Activated gamma-delta T cell (primary cell): ENCODE results near the gene VPS35.
A peak's percentile ranks its signal among the peaks of the same experiment; 100 is the strongest.
"Not testable (repeated sequence)": the region's sequence is repeated elsewhere in the genome, so short reads cannot be mapped to it uniquely, and the experiment has no call there.

Source experiments
- DNase-seq: peaks from one replicate; lab custom pipeline; 2025; lab: John Stamatoyannopoulos, UW

Gene VPS35

DNA sequence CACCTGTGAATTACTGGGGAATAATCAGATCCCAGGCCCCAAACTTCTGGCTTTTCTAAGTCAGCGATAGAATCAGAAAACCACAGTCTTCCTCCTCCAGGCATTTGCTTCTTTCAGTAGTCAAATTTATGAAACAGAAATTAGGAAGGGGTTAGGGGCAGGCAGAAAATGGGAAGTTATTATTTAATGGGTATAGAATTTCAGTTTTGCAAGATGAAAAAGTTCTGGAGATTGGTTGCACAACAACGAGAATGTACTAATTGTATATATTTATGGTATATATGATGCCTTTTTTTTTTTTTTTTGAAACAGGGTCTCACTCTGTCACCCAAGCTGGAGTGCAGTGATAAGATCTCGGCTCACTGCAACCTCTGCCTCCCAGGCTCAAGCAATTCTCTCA, 23.9 kb upstream of the VPS35 start:
- no peak for DNase-seq

DNA sequence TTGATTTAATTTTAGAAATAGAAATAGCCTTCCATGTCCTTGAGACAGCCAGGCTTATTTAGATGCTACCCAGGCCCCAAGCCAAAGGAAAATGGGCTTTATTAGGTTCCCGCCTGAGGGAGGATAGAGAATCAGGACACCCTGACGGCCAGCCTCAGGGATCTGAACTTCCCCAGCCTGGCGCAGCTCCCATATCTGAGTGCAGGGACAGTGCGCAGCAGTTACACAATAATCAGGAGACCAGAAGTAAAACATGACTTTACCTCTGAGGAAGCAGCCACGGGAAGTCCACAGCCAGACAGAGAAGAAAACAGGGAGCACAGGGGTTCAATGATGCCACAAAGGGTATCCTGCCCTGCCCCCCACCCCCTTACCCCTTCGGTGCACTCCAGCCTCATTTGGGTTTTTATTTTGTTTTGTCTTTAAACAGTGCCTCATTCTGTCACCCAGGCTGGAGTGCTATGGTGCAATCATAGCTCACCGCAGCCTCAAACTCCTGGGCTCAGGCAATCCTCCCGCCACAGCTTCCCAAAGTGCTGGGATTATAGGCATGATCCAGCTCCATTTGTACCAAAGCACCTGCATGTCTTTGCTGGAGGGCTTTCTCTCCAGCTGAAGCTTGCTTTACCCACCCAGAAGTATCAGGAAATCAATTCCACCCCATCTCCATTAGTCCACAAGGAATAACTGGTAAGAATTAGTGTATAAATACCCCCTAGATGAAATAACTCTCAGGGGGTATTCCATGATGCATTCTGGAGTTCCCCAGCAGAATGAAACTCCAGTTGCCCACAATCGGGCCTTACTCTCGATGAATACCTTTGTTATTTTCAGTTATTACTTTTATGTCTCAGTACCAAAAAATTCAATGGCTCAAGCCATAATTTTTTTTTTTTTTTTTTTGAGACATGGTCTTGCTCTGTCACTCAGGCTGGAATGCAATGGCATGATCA, 22.4 kb upstream of the VPS35 start:
- no peak for DNase-seq

DNA sequence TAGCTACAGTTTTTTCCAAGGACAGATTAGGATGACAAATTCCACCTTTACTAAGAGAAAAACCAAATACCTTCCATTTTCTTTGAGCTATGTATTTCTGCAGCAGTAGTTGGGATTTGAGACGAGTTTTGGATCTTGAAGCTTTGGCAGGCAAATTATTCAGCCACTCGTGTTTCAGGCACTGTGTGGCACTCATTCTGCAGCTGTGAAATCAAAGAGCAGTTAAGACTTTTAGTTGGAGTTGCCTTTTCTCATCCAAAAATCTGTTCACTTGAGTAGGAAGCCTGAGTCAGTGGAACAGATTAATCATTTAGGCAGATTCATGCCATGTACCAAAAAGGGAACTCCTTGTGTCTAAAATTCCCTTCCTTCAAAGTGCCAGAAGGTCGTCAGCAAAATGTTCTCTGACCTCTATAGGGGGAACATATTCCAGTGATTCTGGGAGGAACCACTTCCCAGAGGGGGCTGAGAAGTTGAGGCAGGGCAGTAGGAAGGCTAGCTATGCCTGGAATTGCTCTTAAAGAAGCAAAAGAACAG, 20.6 kb upstream of the VPS35 start:
- no peak for DNase-seq

DNA sequence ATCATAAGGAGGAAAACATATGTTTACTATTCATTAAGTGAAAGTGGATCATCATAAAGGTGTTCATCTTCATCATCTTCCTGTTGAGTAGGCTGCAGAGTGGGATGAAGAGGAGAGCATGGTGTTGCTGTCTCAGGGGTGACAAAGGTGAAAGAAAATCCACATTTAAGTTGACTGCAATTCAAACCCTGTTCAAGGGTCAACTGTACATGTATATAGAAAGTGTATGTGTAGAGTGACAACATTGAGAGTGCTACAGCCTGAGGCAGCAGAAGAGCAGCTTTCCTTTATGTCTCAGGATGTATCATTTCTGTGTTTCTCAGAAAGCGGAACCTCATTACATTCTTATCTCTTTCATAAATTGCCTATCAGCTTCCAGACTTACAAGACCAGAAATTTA, 17.7 kb upstream of the VPS35 start:
- DNase-seq, result no peak

DNA sequence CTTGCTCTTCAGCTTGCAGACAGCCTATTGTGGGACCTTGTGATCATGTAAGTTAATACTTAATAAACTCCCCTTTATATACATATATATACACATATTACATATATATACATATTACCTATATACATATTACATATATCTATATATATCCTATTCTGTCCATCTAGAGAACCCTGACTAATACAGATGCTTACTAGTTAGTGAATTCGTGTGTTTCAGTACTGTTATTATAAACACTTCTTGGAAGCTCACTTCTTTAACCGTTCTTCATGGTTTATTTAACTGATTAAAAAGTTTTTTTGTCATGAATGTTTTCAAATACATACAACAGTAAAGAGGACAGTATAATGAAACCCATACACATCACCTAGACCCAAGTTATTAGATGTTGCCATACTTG, 13.1 kb upstream of the VPS35 start:
- no peak for DNase-seq

DNA sequence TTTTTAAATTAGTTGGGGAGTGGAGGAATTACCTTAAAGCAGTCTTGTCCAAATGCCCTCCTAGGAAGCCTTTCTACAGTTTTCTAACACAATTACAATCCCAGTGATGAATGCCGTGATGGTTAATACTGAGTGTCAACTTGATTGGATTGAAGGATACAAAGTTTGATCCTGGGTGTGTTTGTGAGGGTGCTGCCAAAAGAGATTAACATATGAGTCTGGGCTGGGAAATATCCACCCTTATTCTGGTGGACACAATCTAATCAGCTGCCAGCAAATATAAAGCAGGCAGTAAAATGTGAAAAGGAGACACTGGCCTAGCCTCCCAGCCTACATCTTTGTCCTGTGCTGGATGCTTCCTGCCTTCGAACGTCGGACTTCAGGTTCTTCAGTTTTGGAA, 12.6 kb upstream of the VPS35 start:
- no peak for DNase-seq

DNA sequence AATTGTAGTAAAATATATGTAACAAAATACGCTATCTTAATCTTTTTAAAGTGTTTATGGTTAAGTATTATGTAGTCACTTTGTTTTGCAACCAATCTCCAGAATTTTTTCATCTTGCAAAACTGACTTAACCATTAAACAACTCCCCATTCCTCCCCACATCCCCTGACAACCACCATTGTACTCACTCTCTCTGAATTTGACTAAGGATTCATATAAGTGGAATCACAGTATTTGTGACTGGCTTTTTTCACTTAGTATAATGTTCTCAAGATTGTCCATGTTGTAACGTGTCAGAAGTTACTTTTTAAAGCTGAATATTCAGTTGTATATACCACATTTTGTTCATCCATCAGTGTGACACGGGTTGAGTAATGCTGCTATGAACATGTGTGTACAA, 11.1 kb upstream of the VPS35 start:
- DNase-seq, result no peak

DNA sequence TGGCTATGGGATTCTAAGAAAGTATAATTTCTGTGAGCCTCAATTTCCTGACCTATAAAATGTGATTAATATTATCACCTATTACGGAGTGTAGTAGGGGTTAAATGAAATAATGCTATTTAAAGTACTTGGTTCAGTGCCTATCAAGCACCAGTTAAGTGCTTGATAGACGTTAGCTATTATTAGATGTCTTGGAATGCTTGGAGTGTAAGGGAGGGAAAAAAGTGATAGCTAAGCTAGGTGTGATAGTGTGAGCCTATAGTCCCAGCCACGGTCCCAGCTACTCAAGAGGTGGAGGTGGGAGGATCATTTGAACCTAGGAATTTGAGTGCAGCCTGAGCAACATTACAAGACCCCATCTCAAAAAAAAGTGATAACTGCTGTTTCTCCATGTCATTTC, 8.0 kb upstream of the VPS35 start:
- DNase-seq, result no peak

DNA sequence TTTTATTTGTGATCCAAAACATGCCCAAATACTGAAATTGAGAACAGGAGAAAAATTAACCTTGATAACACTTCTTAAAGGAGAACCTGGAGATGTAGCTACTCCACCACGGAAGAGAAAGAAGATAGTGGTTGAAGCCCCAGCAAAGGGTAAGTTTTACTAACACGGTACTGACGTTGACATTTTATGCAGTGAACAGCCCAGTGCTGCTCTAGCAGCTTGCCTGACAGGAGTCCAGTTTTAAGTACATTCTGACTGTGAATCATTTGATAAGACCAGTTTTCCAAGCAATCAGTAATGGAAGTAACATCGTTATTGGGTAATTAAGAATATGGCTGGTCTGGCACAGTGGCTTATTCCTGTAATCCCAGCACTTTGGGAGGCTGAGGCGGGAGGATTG, 7.0 kb upstream of the VPS35 start:
- no peak for DNase-seq

DNA sequence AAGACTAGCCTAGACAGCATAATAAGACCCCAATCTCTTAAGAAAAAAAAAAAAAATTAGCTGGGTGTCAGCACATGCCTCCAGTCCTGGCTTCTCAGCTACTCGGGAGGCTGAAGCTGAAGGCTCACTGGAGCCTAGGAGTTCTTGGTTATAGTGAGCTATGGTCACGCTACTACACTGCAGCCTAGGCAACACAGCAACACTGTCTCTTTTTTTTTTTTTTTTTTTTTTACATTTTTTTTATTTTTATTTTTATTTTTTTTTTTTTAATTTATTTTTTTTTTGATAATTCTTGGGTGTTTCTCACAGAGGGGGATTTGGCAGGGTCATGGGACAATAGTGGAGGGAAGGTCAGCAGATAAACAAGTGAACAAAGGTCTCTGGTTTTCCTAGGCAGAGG, 4.6 kb upstream of the VPS35 start:
- DNase-seq, result no peak

DNA sequence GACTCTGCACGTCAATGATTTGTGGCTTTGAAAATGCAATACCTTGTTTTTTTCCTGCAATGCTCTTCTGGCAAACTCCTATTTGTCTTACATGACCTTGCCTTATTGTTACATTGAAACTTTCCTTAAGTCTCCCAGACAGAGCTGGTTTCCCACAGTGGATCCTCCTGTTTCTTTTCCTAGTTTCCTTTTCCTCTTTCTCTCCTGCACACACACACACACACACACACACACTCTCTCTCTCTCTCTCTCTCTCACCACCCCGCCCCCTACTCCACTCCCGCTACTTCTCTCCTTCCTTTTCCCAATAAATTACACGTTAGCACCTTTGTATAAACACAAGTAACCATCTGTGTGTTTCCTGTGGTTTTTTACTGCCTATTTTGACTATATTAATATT, 2.7 kb upstream of the VPS35 start:
- no peak for DNase-seq

DNA sequence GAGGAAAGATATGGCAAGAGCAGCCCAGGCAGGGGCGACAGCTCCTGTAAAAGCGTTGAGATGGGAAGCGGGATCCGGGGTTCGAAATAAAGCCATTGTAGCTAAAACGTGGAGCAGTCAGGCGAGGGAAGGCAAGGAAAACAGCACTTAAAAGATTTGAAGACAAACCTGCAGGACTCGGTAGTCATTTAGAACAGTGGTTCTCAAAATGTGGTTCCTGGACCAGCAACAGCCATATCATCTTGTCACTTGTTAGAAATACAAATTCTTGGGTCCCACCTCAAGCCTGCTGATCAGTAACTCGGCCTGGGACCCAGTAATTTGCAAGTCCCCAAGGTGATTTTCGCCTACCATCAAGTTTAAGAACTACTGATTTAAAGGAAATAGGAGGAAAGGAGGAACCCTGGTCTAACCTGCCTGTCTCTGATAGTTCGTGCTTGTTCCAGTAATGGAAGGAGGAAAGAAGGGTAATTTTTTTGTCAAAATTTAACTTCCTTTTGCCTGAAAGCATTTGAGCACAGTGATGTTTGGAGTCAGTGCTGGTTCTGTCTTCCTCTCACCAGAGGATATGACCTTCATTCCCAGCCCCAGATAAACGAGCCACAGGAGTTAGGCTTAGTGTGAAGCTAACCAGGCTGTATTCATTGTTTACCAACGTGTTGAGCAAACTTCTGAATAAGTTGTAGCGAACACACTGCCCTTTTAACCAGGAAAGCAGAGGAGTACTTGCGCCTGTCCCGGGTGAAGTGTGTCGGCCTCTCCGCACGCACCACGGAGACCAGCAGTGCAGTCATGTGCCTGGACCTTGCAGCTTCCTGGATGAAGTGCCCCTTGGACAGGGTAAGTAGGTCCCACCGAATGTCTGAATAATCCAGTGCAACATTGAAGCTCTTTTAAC, 1.6 kb upstream of the VPS35 start:
- no peak for DNase-seq

DNA sequence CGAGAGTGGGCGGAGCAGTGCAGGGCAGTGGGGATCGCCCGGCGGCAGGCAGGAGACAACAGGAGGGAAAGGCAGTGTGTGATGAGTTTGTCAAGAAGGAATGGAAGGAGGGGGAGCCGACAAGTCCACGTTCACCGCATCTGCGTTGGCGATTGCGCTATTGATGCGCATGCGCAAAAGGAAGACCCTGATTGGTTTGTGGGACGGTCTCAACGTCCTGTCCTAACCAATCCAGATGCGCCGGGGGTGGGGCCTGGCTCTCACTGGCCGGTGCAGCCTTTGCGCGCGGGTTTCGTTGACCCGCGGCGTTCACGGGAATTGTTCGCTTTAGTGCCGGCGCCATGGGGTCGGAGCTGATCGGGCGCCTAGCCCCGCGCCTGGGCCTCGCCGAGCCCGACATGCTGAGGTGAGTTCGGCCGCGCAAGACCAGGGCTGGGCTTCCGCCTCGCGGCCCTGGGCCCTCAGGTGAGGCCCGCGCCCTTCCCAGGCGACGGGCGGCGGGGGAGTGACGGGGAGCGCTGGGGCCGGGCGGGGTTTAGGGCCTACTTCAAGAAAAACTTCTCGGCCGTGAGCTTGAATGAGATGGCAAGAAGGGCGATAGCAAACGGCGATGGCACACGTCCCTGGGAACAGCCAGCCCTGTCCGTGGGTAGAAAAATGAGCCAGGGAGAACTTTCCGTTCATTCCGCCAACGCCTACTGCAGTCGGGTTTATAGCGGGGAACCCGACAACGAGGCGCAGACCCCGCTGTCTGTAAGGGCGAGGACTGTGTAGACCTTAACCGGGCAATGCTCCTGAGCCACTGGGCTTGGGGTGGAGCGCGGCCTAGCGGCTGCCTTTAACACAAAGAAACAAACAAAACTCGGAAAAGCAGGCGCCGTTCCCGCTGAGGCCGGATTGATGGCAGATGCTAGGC, 645 bp upstream of the VPS35 start, which contains the start of gene ORC6:
Gene ORC6, plus strand, starts transcription at position 295 of the 916 bp plus-strand sequence. Its CDS starts 47 bp downstream, at position 342.
- DNase-seq, result peak; percentile 82

DNA sequence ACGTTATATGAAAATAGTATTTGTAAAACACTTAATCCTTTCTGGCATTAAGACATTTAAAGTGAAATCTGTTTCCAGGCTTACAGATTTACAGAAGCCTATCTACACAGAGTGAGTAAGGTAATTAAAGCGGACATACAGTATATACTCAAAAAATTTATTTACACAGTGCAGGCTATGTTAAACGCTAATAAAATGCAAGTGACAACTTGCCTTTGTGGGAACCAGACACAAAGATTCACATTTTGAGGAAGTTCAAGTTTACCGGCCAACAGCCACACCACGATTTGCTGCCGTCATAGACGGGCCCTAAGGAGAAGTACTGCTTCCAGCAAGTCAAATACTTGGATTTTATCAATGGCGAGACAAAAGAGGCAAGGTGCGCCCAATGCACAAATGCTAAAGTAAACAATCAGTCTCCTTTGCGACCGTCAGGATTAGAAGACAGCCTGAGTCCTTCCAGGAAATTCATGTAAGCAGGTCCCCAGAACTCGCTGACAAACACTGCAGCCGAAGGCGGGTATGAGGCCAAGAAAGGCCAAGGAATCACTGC, 801 bp downstream of the VPS35 start:
- no peak for DNase-seq

DNA sequence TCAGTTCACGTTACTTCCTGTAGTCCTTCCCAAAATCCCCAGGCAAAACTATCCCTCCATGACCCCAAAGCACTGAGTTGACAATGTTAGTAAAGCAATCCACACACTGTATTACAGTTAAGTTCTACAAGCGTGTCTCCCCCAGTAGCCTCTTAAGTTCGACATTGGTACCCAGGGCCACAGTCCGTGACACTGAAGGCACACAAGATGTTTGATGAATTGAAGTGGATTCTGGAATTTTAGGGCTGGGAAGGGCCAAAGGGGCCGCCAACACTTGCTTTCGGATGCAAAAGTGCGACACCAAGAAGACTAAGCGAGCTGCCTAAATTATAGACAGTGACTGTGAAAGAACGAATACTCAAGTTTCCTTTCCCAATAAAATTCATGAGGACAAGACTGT, 1.5 kb downstream of the VPS35 start:
- DNase-seq, result no peak

DNA sequence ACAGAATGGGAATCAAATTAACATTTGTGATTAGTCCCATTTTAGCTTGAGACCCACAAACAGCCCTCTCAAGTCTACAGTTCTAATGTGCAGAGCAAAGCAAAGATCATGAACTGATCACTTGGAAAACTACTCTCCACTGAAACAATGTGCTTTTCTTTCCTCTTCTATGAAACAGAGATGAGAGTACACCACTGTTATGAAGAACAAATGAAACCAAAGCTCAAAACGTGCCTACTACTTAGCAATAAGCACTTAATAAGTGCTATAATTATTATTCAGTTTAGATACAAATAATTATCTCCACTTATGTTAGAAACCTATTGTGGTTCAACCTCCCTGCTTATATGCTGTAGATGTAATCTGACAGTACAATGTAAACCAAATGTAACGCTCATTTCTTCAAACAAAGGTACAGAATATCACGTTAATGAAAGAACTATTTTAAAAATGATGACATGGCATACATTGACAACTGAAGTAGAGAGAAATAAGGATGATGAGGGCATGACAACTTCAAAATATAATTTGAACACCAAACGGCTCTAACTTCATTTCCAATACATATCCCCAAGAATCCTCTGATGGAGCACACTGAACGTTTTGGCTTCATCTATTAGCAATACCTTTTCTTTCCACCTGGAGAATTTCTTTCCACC, 2.0 kb downstream of the VPS35 start:
- no peak for DNase-seq

DNA sequence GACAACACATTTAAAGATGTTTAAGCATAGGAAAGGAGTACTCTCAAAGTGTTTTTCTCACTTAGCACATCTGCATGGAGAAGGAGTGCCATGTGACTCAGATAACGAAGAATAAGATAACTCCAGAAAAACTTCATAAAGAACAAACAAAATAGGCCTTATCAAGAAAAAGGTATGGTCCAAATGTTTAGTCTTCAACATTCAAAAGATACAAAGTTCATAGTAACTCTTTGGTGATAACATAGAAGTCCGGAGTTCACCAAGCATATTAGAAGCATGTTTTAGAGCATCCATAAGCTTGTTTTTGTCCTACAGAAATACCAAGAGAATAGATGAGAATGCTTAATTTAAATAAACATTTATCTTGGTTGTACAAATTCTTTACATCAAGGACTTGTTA, 7.1 kb downstream of the VPS35 start:
- DNase-seq, result not testable (repeated sequence)

DNA sequence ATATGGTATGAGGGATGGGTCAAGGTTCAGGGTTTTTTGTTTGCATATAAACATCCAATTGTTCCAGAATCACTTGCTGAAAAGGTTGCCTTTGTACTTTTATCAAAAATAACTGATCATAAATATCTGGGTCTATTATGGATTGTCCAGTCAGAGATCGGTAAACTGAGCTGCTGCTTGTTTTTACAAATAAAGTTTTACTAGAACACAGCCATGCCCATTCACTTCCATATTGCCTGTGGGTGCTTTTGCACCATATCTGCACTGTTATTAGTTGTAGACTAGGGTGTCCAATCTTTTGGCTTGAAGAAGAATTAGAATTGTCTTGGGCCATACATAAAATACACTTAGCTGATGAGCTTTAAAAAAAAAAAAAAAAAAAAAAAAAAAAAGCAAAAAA, 11.0 kb downstream of the VPS35 start:
- not testable (repeated sequence) for DNase-seq

DNA sequence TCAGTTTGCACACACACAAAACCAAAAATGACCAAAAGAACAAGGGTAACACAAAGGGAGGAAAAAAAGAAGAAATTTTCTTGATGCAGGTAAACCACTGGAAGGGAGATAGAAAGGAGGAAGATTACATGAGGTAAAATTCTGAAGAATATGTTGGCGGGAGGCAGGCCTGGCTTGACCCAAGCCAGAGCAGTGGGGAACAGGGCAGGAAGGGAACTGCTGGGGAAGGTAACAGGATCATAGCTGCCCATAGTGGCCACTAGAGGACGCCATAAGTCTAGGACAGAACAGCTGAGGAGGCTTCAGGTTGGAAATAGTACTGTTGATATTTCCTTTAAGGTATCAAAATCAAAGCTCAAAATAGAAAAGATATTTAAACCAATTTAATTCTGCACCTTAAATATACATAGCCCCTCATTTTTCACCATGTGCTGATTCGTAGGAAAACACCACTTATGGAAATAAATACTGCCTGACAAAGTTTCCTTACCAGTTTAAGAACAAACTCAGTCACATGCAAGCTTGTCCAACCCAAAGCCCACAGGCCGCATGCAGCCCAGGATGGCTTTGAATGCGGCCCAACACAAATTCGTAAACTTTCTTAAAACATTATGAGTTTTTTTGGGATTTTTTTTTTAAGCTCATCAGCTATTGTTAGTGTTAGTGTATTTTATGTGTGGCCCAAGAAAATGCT, 15.5 kb downstream of the VPS35 start:
- no peak for DNase-seq

DNA sequence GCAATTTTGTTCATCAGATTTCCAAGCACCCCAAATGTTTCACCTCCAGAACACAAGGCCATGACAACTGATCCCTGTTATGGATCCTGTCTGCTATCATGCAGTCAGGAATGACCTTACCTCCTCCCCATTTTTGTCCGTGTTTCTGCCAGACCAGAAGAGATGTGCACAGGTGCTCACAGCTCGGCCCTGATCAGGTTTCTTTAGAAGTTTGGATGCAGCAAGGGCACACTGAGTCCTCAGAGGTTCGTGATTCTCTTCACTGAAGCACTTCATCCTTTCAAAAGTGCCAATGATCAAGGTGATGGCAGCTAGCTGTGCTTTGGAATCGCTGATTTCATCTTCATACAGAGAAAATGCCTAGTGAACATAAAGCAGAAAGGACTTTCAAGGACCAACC, 26.9 kb downstream of the VPS35 start:
- DNase-seq, result no peak
